ENCODE measurements around the gene CHST12. TPM values are rescaled to one million over a fixed set of nuclear protein-coding genes. Genes with fewer than 3 reads are reported as not detected.

CHST12 gene
- polyA plus RNA-seq, 2 of the 4 experiments (the other 2 are of a cell fraction): 5.6 to 12.0 TPM

DNA sequence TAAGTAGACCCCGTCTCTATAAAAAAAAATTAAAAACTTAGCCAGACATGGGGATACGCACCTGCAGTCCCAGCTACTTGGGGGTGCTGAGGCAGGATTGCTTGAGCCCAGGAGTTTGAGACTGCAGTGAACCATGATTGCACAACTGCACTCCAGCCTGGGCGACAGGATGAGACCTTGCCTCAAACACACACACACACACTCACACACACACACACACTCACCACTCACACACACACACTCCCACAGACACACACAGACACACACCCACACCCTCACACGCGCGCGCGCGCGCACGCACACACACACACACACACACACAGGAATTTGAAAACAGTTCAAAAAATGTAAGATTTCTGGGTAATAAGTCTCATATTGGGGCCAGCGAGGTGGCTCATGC is 81.5 kb downstream of the CHST12 start:
- peak; percentile 7 to 23; a peak in 1 of 4 replicates for TF ChIP-seq CEBPB (IDR thresholded peaks at IDR 0.05)
- TF ChIP-seq KDM5A (IDR thresholded peaks at IDR 0.05): no peak
- ATAC-seq (no peak), FAIRE-seq (no peak), DNase-seq (ENCODE audit: low read depth in 1 of 2, low spot score in 1 of 2) (no peak)
- Histone ChIP-seq H3K4me3 (no peak overlapping the region), H3K9me3 (peaks cover 11% of the 10 kb centered on the region; the same call in 2 of the 3 replicates), H3K27ac (no peak overlapping the region), H3K4me2 (no peak overlapping the region), H3K4me1 (no peaks in the 10 kb centered on the region)
- ChIA-PET CTCF (interaction anchor here (0.6 to 3.3 kb wide), 5 partner anchors 12 to 34 kb away, joined by 3 to 23 read pairs (median 5); no protein-coding TSS in a partner anchor), POLR2A (no interaction called here)
- 80% methylated on average over 12 of the region's 12 CpGs for WGBS (ENCODE audit: missing lambda C conversion rate)

GRCh38 chr7:2487586-2488271 is 84.3 kb downstream of the CHST12 start:
- FAIRE-seq: no peak

GRCh38 chr7:2488272-2488645 is 84.8 kb downstream of the CHST12 start:
- CTCF ChIA-PET: interaction anchor here (0.8 to 2.3 kb wide), 5 partner anchors 11 to 79 kb away, joined by 3 to 14 read pairs (median 7); no protein-coding TSS in a partner anchor
- no peak overlapping the region for H3K4me2 ChIP-seq
- H3K9me3 ChIP-seq: peaks cover 5% of the 10 kb centered on the region; the same call in 1 of the 3 replicates
- FAIRE-seq (no peak), ATAC-seq (peak in 1 of 2 experiments; percentile 36; a peak in 3 of 6 replicates), DNase-seq (ENCODE audit: low read depth in 1 of 2, low spot score in 1 of 2) (no peak)
- TF ChIP-seq ATOH8 (CRISPR knock-in tag; IDR thresholded peaks at IDR 0.05; ENCODE audit: low read depth): no peak
- TF ChIP-seq, protein P1, sequence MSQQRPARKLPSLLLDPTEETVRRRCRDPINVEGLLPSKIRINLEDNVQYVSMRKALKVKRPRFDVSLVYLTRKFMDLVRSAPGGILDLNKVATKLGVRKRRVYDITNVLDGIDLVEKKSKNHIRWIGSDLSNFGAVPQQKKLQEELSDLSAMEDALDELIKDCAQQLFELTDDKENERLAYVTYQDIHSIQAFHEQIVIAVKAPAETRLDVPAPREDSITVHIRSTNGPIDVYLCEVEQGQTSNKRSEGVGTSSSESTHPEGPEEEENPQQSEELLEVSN (IDR thresholded peaks at IDR 0.05; ENCODE audit: borderline replicate concordance, low read depth): no peak
- TF ChIP-seq USF2 (IDR thresholded peaks at IDR 0.05): no peak
- no peaks in the 10 kb centered on the region for H3K4me1 ChIP-seq
- WGBS (ENCODE audit: missing lambda C conversion rate): 71% methylated on average over 7 of the region's 8 CpGs
- POLR2A ChIA-PET: no interaction called here
- no peak overlapping the region for H3K27ac ChIP-seq
- no peak overlapping the region for H3K4me3 ChIP-seq

More at GRCh38 chr7:2487586-2488271, 84.3 kb downstream of the CHST12 start:
- TF ChIP-seq ZFP36 (IDR thresholded peaks at IDR 0.05; ENCODE audit: borderline replicate concordance, partially characterized antibody): no peak
- TF ChIP-seq EHF (CRISPR knock-in tag; IDR thresholded peaks at IDR 0.05): no peak
- TF ChIP-seq, protein P2, sequence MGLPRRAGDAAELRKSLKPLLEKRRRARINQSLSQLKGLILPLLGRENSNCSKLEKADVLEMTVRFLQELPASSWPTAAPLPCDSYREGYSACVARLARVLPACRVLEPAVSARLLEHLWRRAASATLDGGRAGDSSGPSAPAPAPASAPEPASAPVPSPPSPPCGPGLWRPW (IDR thresholded peaks at IDR 0.05): no peak
- TF ChIP-seq ESRRA (IDR thresholded peaks at IDR 0.05; ENCODE audit: borderline replicate concordance, low read length): no peak
- no peak for TF ChIP-seq HEYL (CRISPR knock-in tag; IDR thresholded peaks at IDR 0.05)
- TF ChIP-seq USF2 (IDR thresholded peaks at IDR 0.05): no peak
- TF ChIP-seq, protein P3, sequence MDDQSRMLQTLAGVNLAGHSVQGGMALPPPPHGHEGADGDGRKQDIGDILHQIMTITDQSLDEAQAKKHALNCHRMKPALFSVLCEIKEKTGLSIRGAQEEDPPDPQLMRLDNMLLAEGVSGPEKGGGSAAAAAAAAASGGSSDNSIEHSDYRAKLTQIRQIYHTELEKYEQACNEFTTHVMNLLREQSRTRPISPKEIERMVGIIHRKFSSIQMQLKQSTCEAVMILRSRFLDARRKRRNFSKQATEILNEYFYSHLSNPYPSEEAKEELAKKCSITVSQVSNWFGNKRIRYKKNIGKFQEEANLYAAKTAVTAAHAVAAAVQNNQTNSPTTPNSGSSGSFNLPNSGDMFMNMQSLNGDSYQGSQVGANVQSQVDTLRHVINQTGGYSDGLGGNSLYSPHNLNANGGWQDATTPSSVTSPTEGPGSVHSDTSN (IDR thresholded peaks at IDR 0.05): no peak
- TF ChIP-seq HOXB5 (CRISPR knock-in tag; IDR thresholded peaks at IDR 0.05): no peak
- no peak for TF ChIP-seq POLR2AphosphoS2 (conservative IDR thresholded peaks at IDR 0.05; ENCODE audit: low read length)
- POLR2A ChIA-PET: no interaction called here
- 74% methylated on average over 12 of the region's 14 CpGs for WGBS (ENCODE audit: missing lambda C conversion rate)
- Histone ChIP-seq H3K9me3 (peaks cover 10% of the 10 kb centered on the region; the same call in 2 of the 3 replicates), H3K4me2 (no peak overlapping the region), H3K27ac (no peak overlapping the region), H3K4me3 (no peak overlapping the region), H3K4me1 (no peaks in the 10 kb centered on the region)
- ATAC-seq: 0 out of 6 replicates have a peak, but pooled peaks of 1 of the 2 experiments have one; percentile 15
- CTCF ChIA-PET: interaction anchor here (0.5 to 2.3 kb wide), 7 partner anchors 10 to 80 kb away, joined by 3 to 14 read pairs (median 4); no protein-coding TSS in a partner anchor
- no peak for DNase-seq (ENCODE audit: low read depth in 1 of 2, low spot score in 1 of 2)

Data from A549 (cell line).